SK-N-SH (cell line): Measurements from ENCODE around the gene ESCO1. TPM values are rescaled to one million over a fixed set of nuclear protein-coding genes. Genes with fewer than 3 reads are reported as not detected.

ENCODE experiments used
- CTCF ChIA-PET: fragments of 300-600, 350-600 bp; formaldehyde crosslinking; extraction: SDS; loops from one replicate; lab custom pipeline; 2021; lab: Yijun Ruan, JAX
- POLR2A ChIA-PET: fragments of 350-600 bp; sonication (Branson Sonifier 250); formaldehyde crosslinking; extraction: SDS; loops from one replicate; lab custom pipeline; 2020; ENCODE audit warnings: antibody characterized with exemption, inconsistent platforms; lab: Yijun Ruan, JAX
- DNase-seq: peaks from one replicate; pipeline ENCODE4 v3.0.0; 2012
- H2AFZ ChIP-seq: fragments of 200-600 bp; sonication (generic); 2 replicates; pipeline ENCODE4 v1.8.1; 2016; ENCODE audit warnings: antibody characterized with exemption, mild to moderate bottlenecking, low read depth
- H3F3A ChIP-seq: fragments of 200-600 bp; sonication (generic); replicated peaks from 2 replicates; pipeline ENCODE3; 2016; ENCODE audit warnings: antibody characterized with exemption, mild to moderate bottlenecking; ENCODE audit not compliant: insufficient read depth
- H3K27ac ChIP-seq, 2 experiments: fragments of 200-500 bp in 1 of 2; fragments of 200-600 bp in 1 of 2; sonication (Bioruptor generic) in 1 of 2; sonication (generic), shearing (Covaris generic) in 1 of 2; 2 replicates each; pipeline versions ENCODE4 v1.5.1 to v1.6.1; 2014 to 2016; ENCODE audit warnings: low read depth in 2 of 2, inconsistent platforms in 1 of 2, low read length in 1 of 2, mild to moderate bottlenecking in 1 of 2, mixed read lengths in 1 of 2
- H3K27me3 ChIP-seq: fragments of 200-600 bp; sonication (generic), shearing (Covaris generic); 2 replicates; pipeline ENCODE4 v1.6.1; 2016; ENCODE audit warnings: mixed run types; ENCODE audit not compliant: insufficient read depth
- H3K36me3 ChIP-seq, 2 experiments: fragments of 200-500 bp in 1 of 2; fragments of 200-600 bp in 1 of 2; sonication (Bioruptor generic) in 1 of 2; sonication (generic) in 1 of 2; replicated peaks in 1 of 2; 2 replicates each; pipeline versions ENCODE3 to v1.5.1; 2014 to 2016; ENCODE audit warnings: low read length in 1 of 2, mild to moderate bottlenecking in 1 of 2; ENCODE audit not compliant: insufficient read depth in 2 of 2, control insufficient read depth in 1 of 2
- H3K4me1 ChIP-seq, 2 experiments: fragments of 200-500 bp in 1 of 2; fragments of 200-600 bp in 1 of 2; sonication (Bioruptor generic) in 1 of 2; sonication (generic), shearing (Covaris generic) in 1 of 2; 2 replicates each; pipeline versions ENCODE4 v1.5.1 to v1.6.1; 2014 to 2016; ENCODE audit warnings: low read depth in 1 of 2, low read length in 1 of 2, mixed run types in 1 of 2; ENCODE audit not compliant: insufficient read depth in 2 of 2, control insufficient read depth in 1 of 2
- H3K4me2 ChIP-seq: fragments of 200-600 bp; sonication (generic), shearing (Covaris generic); 2 replicates; pipeline ENCODE4 v1.6.1; 2017; ENCODE audit warnings: mixed run types
- H3K4me3 ChIP-seq, 2 experiments: fragments of 200-500 bp in 1 of 2; fragments of 200-600 bp in 1 of 2; sonication (Bioruptor generic) in 1 of 2; sonication (generic), shearing (Covaris generic) in 1 of 2; 2 replicates each; pipeline versions ENCODE4 v1.5.1 to v1.8.1; 2014 to 2016; ENCODE audit warnings: low read depth in 2 of 2, inconsistent platforms in 1 of 2, low read length in 1 of 2, mild to moderate bottlenecking in 1 of 2, mixed read lengths in 1 of 2, moderate library complexity in 1 of 2
- H3K79me2 ChIP-seq: fragments of 200-600 bp; sonication (generic); 2 replicates; pipeline ENCODE4 v1.8.1; 2017; ENCODE audit warnings: mild to moderate bottlenecking; ENCODE audit not compliant: insufficient read depth
- H3K9ac ChIP-seq: fragments of 200-600 bp; sonication (generic); 2 replicates; pipeline ENCODE4 v1.6.1; 2017; ENCODE audit warnings: mixed run types
- H3K9me2 ChIP-seq: fragments of 200-600 bp; sonication (generic); 2 replicates; pipeline ENCODE4 v1.6.1; 2017; ENCODE audit warnings: mixed run types
- H3K9me3 ChIP-seq: fragments of 200-600 bp; sonication (generic); 2 replicates; pipeline ENCODE4 v1.6.1; 2017; ENCODE audit warnings: mixed run types, mild to moderate bottlenecking, moderate library complexity
- H4K20me1 ChIP-seq: fragments of 200-600 bp; sonication (generic); 2 replicates; pipeline ENCODE4 v1.6.1; 2017; ENCODE audit warnings: mild to moderate bottlenecking, mixed run types; ENCODE audit not compliant: insufficient read depth
- EP300 ChIP-seq, 2 experiments: IDR thresholded peaks; 2 replicates each; pipeline versions ENCODE4 v1.4.0 to v1.6.1; 2012; ENCODE audit warnings: borderline replicate concordance in 1 of 2, low read depth in 1 of 2, low read length in 1 of 2
- EZH2phosphoT487 ChIP-seq: fragments of 200-600 bp; sonication (generic); IDR thresholded peaks from 2 replicates; pipeline ENCODE4 v1.6.1; 2017; ENCODE audit warnings: low read depth, mixed run types, mild to moderate bottlenecking, antibody characterized with exemption, moderate library complexity, borderline replicate concordance
- FOXJ3 ChIP-seq: sonication (generic); formaldehyde crosslinking; IDR thresholded peaks from 2 replicates; pipeline ENCODE4 v1.5.1; 2020; ENCODE audit warnings: mild to moderate bottlenecking, missing genetic modification reagents
- FOXM1 ChIP-seq: IDR thresholded peaks from 2 replicates; pipeline ENCODE4 v1.4.0; 2012; ENCODE audit warnings: low read depth, mild to moderate bottlenecking
- GABPA ChIP-seq: IDR thresholded peaks from 2 replicates; pipeline ENCODE4 v1.4.0; 2012; ENCODE audit warnings: low read depth, mild to moderate bottlenecking
- MEF2A ChIP-seq: IDR thresholded peaks from 2 replicates; pipeline ENCODE4 v1.4.0; 2012; ENCODE audit warnings: low read depth, borderline replicate concordance
- MXI1 ChIP-seq: IDR thresholded peaks from 2 replicates; pipeline ENCODE4 v1.6.1; 2012; ENCODE audit warnings: mild to moderate bottlenecking, low read depth, low read length, improper control_type of control experiment
- NFIC ChIP-seq: IDR thresholded peaks from 2 replicates; pipeline ENCODE4 v1.4.0; 2012; ENCODE audit warnings: borderline replicate concordance
- RAD21 ChIP-seq: IDR thresholded peaks from 2 replicates; pipeline ENCODE4 v1.6.1; 2012; ENCODE audit warnings: mild to moderate bottlenecking, low read length
- YY1 ChIP-seq: IDR thresholded peaks from 2 replicates; pipeline ENCODE4 v1.4.0; 2012; ENCODE audit warnings: low read depth, mild to moderate bottlenecking
- WGBS: methylation state at CpG from one replicate; pipeline ENCODE4 v1.1.6; 2017; ENCODE audit warnings: low lambda C conversion rate; 5-methylcytosine and 5-hydroxymethylcytosine counted together
- polyA plus RNA-seq, 3 experiments: library from polyadenylated mRNA; depleted of rRNA; stranded (reverse); fragments of >200 nt; gene quantifications; 2 replicates each; pipeline ENCODE4 v1.2.3, GENCODE V29; 2012
- TF ChIP-seq, protein P1 (sequence below): fragments of 200-600 bp; sonication (generic); IDR thresholded peaks from 2 replicates; pipeline ENCODE4 v1.6.1; 2017; ENCODE audit warnings: antibody characterized with exemption, mild to moderate bottlenecking, moderate library complexity
- TF ChIP-seq, protein P2 (sequence below): IDR thresholded peaks from 2 replicates; pipeline ENCODE4 v1.4.0; 2012; ENCODE audit warnings: low read depth, borderline replicate concordance
- TF ChIP-seq, protein P3 (sequence below): fragments of 150-350 bp; IDR thresholded peaks from 2 replicates; pipeline ENCODE4 v1.6.1; 2016; ENCODE audit warnings: mild to moderate bottlenecking, low read depth, low read length
- TF ChIP-seq, protein P4 (sequence below): IDR thresholded peaks from 2 replicates; pipeline ENCODE4 v1.4.0; 2012; ENCODE audit warnings: low read depth

ESCO1 gene
- polyA plus RNA-seq, 1 of the 3 experiments (the other 2 are of a cell fraction), result 2.2 TPM

DNA sequence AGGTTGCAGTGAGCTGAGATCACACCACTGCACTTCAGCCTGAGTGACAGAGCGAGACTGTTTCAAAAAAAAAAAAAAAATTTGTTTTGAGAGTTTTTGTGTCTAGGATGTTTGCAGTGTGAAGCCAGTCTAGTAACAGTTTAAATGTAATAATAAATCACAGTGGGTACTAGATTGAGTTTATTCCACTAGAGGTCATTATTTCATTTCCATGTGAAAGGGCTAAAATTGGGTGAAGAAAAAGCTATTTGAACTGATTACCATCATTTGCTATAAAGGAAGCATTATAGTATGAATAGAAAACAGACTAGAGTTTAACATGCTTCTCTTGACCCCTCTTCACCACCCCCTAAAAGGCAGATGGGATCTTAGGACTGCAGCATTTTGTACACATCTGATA, 31.9 kb upstream of the ESCO1 start:
- H3K4me2 ChIP-seq, result no peak overlapping the region
- H2AFZ ChIP-seq, result no peak overlapping the region
- POLR2A ChIA-PET, result interaction anchor here (1.1 kb wide), 1 partner anchor 108 kb away, joined by 3 read pairs; no protein-coding TSS in a partner anchor
- H3F3A ChIP-seq, result peaks cover 15% of the 10 kb centered on the region
- H3K9me3 ChIP-seq, result no peaks in the 10 kb centered on the region
- peaks cover 35 to 58% of the 10 kb centered on the region in 2 experiments for H3K36me3 ChIP-seq
- H3K79me2 ChIP-seq, result peaks cover 17% of the 10 kb centered on the region; the same call in 1 of the 2 replicates
- no peak overlapping the region for H3K27ac ChIP-seq
- TF ChIP-seq EZH2phosphoT487 (no peak), MXI1 (no peak), FOXM1 (no peak), FOXJ3 (CRISPR knock-in tag) (no peak), GABPA (no peak), MEF2A (no peak), EP300 (IDR thresholded peaks at IDR 0.05; ENCODE audit: borderline replicate concordance in 1 of 2, low read depth in 1 of 2, low read length in 1 of 2) (no peak), RAD21 (peak; percentile 33), NFIC (no peak), YY1 (no peak)
- TF ChIP-seq, protein P1, sequence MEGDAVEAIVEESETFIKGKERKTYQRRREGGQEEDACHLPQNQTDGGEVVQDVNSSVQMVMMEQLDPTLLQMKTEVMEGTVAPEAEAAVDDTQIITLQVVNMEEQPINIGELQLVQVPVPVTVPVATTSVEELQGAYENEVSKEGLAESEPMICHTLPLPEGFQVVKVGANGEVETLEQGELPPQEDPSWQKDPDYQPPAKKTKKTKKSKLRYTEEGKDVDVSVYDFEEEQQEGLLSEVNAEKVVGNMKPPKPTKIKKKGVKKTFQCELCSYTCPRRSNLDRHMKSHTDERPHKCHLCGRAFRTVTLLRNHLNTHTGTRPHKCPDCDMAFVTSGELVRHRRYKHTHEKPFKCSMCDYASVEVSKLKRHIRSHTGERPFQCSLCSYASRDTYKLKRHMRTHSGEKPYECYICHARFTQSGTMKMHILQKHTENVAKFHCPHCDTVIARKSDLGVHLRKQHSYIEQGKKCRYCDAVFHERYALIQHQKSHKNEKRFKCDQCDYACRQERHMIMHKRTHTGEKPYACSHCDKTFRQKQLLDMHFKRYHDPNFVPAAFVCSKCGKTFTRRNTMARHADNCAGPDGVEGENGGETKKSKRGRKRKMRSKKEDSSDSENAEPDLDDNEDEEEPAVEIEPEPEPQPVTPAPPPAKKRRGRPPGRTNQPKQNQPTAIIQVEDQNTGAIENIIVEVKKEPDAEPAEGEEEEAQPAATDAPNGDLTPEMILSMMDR, result peak; percentile 27
- TF ChIP-seq, protein P2, sequence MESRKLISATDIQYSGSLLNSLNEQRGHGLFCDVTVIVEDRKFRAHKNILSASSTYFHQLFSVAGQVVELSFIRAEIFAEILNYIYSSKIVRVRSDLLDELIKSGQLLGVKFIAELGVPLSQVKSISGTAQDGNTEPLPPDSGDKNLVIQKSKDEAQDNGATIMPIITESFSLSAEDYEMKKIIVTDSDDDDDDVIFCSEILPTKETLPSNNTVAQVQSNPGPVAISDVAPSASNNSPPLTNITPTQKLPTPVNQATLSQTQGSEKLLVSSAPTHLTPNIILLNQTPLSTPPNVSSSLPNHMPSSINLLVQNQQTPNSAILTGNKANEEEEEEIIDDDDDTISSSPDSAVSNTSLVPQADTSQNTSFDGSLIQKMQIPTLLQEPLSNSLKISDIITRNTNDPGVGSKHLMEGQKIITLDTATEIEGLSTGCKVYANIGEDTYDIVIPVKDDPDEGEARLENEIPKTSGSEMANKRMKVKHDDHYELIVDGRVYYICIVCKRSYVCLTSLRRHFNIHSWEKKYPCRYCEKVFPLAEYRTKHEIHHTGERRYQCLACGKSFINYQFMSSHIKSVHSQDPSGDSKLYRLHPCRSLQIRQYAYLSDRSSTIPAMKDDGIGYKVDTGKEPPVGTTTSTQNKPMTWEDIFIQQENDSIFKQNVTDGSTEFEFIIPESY, result no peak
- TF ChIP-seq, protein P3, sequence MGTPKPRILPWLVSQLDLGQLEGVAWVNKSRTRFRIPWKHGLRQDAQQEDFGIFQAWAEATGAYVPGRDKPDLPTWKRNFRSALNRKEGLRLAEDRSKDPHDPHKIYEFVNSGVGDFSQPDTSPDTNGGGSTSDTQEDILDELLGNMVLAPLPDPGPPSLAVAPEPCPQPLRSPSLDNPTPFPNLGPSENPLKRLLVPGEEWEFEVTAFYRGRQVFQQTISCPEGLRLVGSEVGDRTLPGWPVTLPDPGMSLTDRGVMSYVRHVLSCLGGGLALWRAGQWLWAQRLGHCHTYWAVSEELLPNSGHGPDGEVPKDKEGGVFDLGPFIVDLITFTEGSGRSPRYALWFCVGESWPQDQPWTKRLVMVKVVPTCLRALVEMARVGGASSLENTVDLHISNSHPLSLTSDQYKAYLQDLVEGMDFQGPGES, result no peak
- TF ChIP-seq, protein P4, sequence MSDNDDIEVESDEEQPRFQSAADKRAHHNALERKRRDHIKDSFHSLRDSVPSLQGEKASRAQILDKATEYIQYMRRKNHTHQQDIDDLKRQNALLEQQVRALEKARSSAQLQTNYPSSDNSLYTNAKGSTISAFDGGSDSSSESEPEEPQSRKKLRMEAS, result no peak
- no peaks in the 10 kb centered on the region for H3K27me3 ChIP-seq
- no peaks in the 10 kb centered on the region for H3K9me2 ChIP-seq
- no peak overlapping the region for H3K9ac ChIP-seq
- no peak for DNase-seq
- no peaks in the 10 kb centered on the region for H3K4me1 ChIP-seq
- no peak overlapping the region for H3K4me3 ChIP-seq
- 0 out of 2 replicates have a peak, but pooled peaks cover 3% of the 10 kb centered on the region for H4K20me1 ChIP-seq
- CTCF ChIA-PET, result interaction anchor here (0.7 to 1.9 kb wide), 2 partner anchors 32 to 437 kb away, joined by 3 to 6 read pairs; partner anchors contain the start of gene ESCO1
- WGBS, result 100% methylated on average over 1 of the region's 1 CpG
